Liver (tissue), 9 donors: ENCODE measurements around the gene SLC7A5. TPM values are rescaled to one million over a fixed set of nuclear protein-coding genes. Genes with fewer than 3 reads are reported as not detected.

Experiments
- DNase-seq: peaks from one replicate; pipeline ENCODE4 v3.0.0-alpha.2; 2017; ENCODE audit warnings: low spot score
- H3K27ac ChIP-seq, 2 donors: one replicate each; pipeline ENCODE4 v1.7.0; 2013; ENCODE audit warnings: inconsistent platforms in 2 of 2, low read length in 2 of 2, control low read depth in 1 of 2, low read depth in 1 of 2, mild to moderate bottlenecking in 1 of 2
- H3K27me3 ChIP-seq, 4 donors: one replicate each; pipeline versions ENCODE4 v1.6.1 to v1.7.0; 2013; ENCODE audit warnings: low read length in 3 of 4, inconsistent platforms in 1 of 4, mild to moderate bottlenecking in 1 of 4, moderate library complexity in 1 of 4; ENCODE audit not compliant: control insufficient read depth in 4 of 4, insufficient read depth in 4 of 4
- H3K36me3 ChIP-seq, 4 donors: one replicate each; pipeline versions ENCODE4 v1.6.1 to v1.7.0; 2013; ENCODE audit warnings: low read length in 3 of 4, mild to moderate bottlenecking in 3 of 4, low read depth in 1 of 4, moderate library complexity in 1 of 4; ENCODE audit not compliant: control insufficient read depth in 4 of 4, insufficient read depth in 3 of 4
- H3K4me1 ChIP-seq, 4 donors: one replicate each; pipeline versions ENCODE4 v1.6.1 to v1.7.0; 2013; ENCODE audit warnings: low read length in 3 of 4, mild to moderate bottlenecking in 3 of 4, moderate library complexity in 1 of 4; ENCODE audit not compliant: control insufficient read depth in 4 of 4, insufficient read depth in 4 of 4
- H3K4me3 ChIP-seq, 3 donors: one replicate each; pipeline versions ENCODE4 v1.6.1 to v1.7.0; 2013; ENCODE audit warnings: low read length in 3 of 3, control low read depth in 1 of 3, low read depth in 1 of 3, mild to moderate bottlenecking in 1 of 3
- H3K9ac ChIP-seq, 2 donors: one replicate each; pipeline ENCODE4 v1.7.0; 2013; ENCODE audit warnings: low read length in 2 of 2, mild to moderate bottlenecking in 2 of 2, moderate library complexity in 2 of 2, control low read depth in 1 of 2, low read depth in 1 of 2
- H3K9me3 ChIP-seq, 4 donors: one replicate each; pipeline versions ENCODE4 v1.6.1 to v1.7.0; 2013; ENCODE audit warnings: low read length in 3 of 4; ENCODE audit not compliant: control insufficient read depth in 4 of 4
- ATF3 ChIP-seq: IDR thresholded peaks from 2 replicates; pipeline ENCODE4 v1.6.1; 2016; ENCODE audit warnings: antibody characterized with exemption
- CTCF ChIP-seq: fragments of 150-350 bp; IDR thresholded peaks from 2 replicates; pipeline ENCODE4 v1.5.1; 2017; ENCODE audit warnings: improper control_type of control experiment, low read depth, low read length; ENCODE audit not compliant: missing input control
- EGR1 ChIP-seq, 2 donors: IDR thresholded peaks; 2 replicates each; pipeline ENCODE4 v1.6.1; 2016 to 2018; ENCODE audit warnings: antibody characterized with exemption in 2 of 2, low read depth in 2 of 2
- FOXA1 ChIP-seq: IDR thresholded peaks from 2 replicates; pipeline ENCODE4 v1.6.1; 2016; ENCODE audit warnings: antibody characterized with exemption
- FOXA2 ChIP-seq: IDR thresholded peaks from 2 replicates; pipeline ENCODE4 v1.6.1; 2016; ENCODE audit warnings: antibody characterized with exemption
- GABPA ChIP-seq, 2 donors: IDR thresholded peaks in 1 of 2; conservative IDR thresholded peaks in 1 of 2; 2 replicates each; pipeline ENCODE4 v1.6.1; 2016; ENCODE audit warnings: antibody characterized with exemption in 2 of 2, mild to moderate bottlenecking in 1 of 2, moderate library complexity in 1 of 2
- HNF4A ChIP-seq, 2 donors: conservative IDR thresholded peaks; 2 replicates each; pipeline ENCODE4 v1.6.1; 2016; ENCODE audit warnings: antibody characterized with exemption in 2 of 2, mild to moderate bottlenecking in 2 of 2
- HNF4G ChIP-seq: IDR thresholded peaks from 2 replicates; pipeline ENCODE4 v1.6.1; 2016; ENCODE audit warnings: antibody characterized with exemption
- JUND ChIP-seq, 2 donors: IDR thresholded peaks; 2 replicates each; pipeline ENCODE4 v1.6.1; 2016; ENCODE audit warnings: antibody characterized with exemption in 2 of 2
- MAX ChIP-seq: IDR thresholded peaks from 2 replicates; pipeline ENCODE4 v1.6.1; 2016; ENCODE audit warnings: antibody characterized with exemption
- NR2F2 ChIP-seq: IDR thresholded peaks from 2 replicates; pipeline ENCODE4 v1.6.1; 2016; ENCODE audit warnings: antibody characterized with exemption
- RAD21 ChIP-seq, 2 donors: IDR thresholded peaks; 2 replicates each; pipeline ENCODE4 v1.6.1; 2016; ENCODE audit warnings: antibody characterized with exemption in 2 of 2, mild to moderate bottlenecking in 2 of 2
- REST ChIP-seq: IDR thresholded peaks from 2 replicates; pipeline ENCODE4 v1.6.1; 2016; ENCODE audit warnings: antibody characterized with exemption, mild to moderate bottlenecking
- RXRA ChIP-seq, 2 donors: IDR thresholded peaks; 2 replicates each; pipeline ENCODE4 v1.6.1; 2017 to 2018; ENCODE audit warnings: antibody characterized with exemption in 2 of 2, mild to moderate bottlenecking in 1 of 2
- SP1 ChIP-seq: IDR thresholded peaks from 2 replicates; pipeline ENCODE4 v1.6.1; 2018; ENCODE audit warnings: antibody characterized with exemption, mild to moderate bottlenecking
- TAF1 ChIP-seq: conservative IDR thresholded peaks from 2 replicates; pipeline ENCODE4 v1.6.1; 2016; ENCODE audit warnings: antibody characterized with exemption, mild to moderate bottlenecking
- YY1 ChIP-seq: IDR thresholded peaks from 2 replicates; pipeline ENCODE4 v1.6.1; 2016; ENCODE audit warnings: antibody characterized with exemption, mild to moderate bottlenecking
- ZBTB33 ChIP-seq: IDR thresholded peaks from 2 replicates; pipeline ENCODE4 v1.6.1; 2016; ENCODE audit warnings: antibody characterized with exemption
- WGBS: extraction: QIAGEN DNeasy Blood & Tissue Kit; methylation state at CpG from one replicate; pipeline ENCODE4 v1.1.7; 2013; 5-methylcytosine and 5-hydroxymethylcytosine counted together
- polyA plus RNA-seq, 2 donors: library from polyadenylated mRNA; stranded (reverse) in 1 of 2; unstranded in 1 of 2; fragments of 200-250 nt in 1 of 2; fragments of >200 nt in 1 of 2; fragmentation: Nextera tagmentation in 1 of 2; extraction: Ambion mirVana in 1 of 2; gene quantifications; one replicate each; pipeline versions ENCODE4 v1.2.1 to v1.2.3, GENCODE V29; 2013 to 2015
- total RNA-seq, 2 donors: library from RNA; depleted of rRNA; stranded (reverse); fragments of >200 nt; gene quantifications; one replicate each; pipeline ENCODE4 v1.2.3, GENCODE V29; 2014
- donor health status: healthy.
- donor health status: healthy.
- donor health status: healthy.
- donor health status: healthy.
- donor health status: healthy.

The SLC7A5 gene
- total and polyA plus RNA-seq, 4 donors, result 4.5 to 66.0 (median 10.6) TPM

- Histone ChIP-seq H3K4me1 (peaks cover 13 to 55% (median 38%) of the 10 kb centered on the region in 4 donors), H3K9ac (peak overlapping the region in 1 of 2 donors; percentile 57), H3K27me3 (no peaks in the 10 kb centered on the region), H3K27ac (peak overlapping the region; percentile 93 to 95), H3K4me3 (peak overlapping the region in 1 of 3 donors; percentile 18), H3K9me3 (no peaks in the 10 kb centered on the region), H3K36me3 (no peaks in the 10 kb centered on the region)
- peak; percentile 96 to 98 for TF ChIP-seq HNF4A (conservative IDR thresholded peaks at IDR 0.05)
- TF ChIP-seq CTCF, result no peak
- peak in 1 of 2 donors; percentile 17 for TF ChIP-seq EGR1 (IDR thresholded peaks at IDR 0.05; ENCODE audit: low read depth in 2 of 2)
- TF ChIP-seq RAD21 (IDR thresholded peaks at IDR 0.05), result peak; percentile 13 to 47
- TF ChIP-seq NR2F2, result peak; percentile 62
- TF ChIP-seq YY1, result peak; percentile 58
- TF ChIP-seq SP1, result peak; percentile 99
- no peak for TF ChIP-seq FOXA2
- peak; percentile 47 to 72 for TF ChIP-seq JUND (IDR thresholded peaks at IDR 0.05)
- peak; percentile 52 for TF ChIP-seq MAX
- peak; percentile 47 for TF ChIP-seq FOXA1
- peak; percentile 62 for TF ChIP-seq ZBTB33
- no peak for TF ChIP-seq GABPA (IDR thresholded peaks at IDR 0.05 in 1 of 2, conservative IDR thresholded peaks at IDR 0.05 in 1 of 2)
- peak; percentile 53 for TF ChIP-seq TAF1
- peak; percentile 97 for TF ChIP-seq HNF4G
- no peak for TF ChIP-seq ATF3
- TF ChIP-seq REST, result peak; percentile 76
- TF ChIP-seq RXRA (IDR thresholded peaks at IDR 0.05), result peak; percentile 85 to 90
- no peak for DNase-seq
- 32% methylated on average over 20 of the region's 20 CpGs for WGBS
These were observed 79.6 kb downstream of the SLC7A5 start for GRCh38 chr16:87789437-87790291.
